ENCODE results near the gene PGAP1.

Gene PGAP1

DNA sequence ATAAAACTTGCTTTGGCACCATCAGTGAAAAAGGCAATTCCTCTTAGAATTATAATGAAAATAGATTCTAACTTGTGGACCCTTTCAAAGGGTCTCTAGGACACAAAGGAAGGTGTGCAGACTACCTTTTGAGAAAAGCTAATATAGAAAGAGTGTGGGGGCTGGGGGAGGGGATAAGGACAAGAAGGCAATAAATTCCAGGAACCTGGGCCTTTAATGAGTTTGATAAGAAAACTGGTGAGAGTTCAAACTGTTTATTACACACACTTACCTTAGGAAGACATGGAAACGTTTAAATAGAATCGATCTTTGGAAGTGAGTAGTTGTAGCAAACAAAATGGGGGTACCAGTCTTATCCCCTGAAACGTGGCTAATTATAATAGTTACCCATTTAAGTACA is 39.6 kb upstream of the PGAP1 start:
- no peak overlapping the region for H3K4me2 ChIP-seq (ENCODE audit: low read depth, low read length, poor library complexity, severe bottlenecking)
- H3K4me3 ChIP-seq (ENCODE audit: insufficient read depth, low read length, poor library complexity, severe bottlenecking) = no peak overlapping the region
- no peaks in the 10 kb centered on the region for H3K79me2 ChIP-seq (ENCODE audit: insufficient read depth, low read length)
- H3K27ac ChIP-seq (ENCODE audit: low read depth, low read length) = no peak overlapping the region
- no peaks in the 10 kb centered on the region for H3K9me2 ChIP-seq (replicated peaks; ENCODE audit: insufficient read depth, low read length)
- no peaks in the 10 kb centered on the region for H3K9me3 ChIP-seq (ENCODE audit: insufficient read depth, low read length)
- TF ChIP-seq, protein P1, sequence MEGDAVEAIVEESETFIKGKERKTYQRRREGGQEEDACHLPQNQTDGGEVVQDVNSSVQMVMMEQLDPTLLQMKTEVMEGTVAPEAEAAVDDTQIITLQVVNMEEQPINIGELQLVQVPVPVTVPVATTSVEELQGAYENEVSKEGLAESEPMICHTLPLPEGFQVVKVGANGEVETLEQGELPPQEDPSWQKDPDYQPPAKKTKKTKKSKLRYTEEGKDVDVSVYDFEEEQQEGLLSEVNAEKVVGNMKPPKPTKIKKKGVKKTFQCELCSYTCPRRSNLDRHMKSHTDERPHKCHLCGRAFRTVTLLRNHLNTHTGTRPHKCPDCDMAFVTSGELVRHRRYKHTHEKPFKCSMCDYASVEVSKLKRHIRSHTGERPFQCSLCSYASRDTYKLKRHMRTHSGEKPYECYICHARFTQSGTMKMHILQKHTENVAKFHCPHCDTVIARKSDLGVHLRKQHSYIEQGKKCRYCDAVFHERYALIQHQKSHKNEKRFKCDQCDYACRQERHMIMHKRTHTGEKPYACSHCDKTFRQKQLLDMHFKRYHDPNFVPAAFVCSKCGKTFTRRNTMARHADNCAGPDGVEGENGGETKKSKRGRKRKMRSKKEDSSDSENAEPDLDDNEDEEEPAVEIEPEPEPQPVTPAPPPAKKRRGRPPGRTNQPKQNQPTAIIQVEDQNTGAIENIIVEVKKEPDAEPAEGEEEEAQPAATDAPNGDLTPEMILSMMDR (IDR thresholded peaks at IDR 0.05; ENCODE audit: insufficient read depth, low read length, poor library complexity, severe bottlenecking) = no peak
- no peak for TF ChIP-seq EZH2phosphoT487 (conservative IDR thresholded peaks at IDR 0.05; ENCODE audit: low read length)
- H2AFZ ChIP-seq (ENCODE audit: low read depth, low read length, severe bottlenecking) = no peak overlapping the region
- H3K9ac ChIP-seq (ENCODE audit: low read length) = no peak overlapping the region
- H3F3A ChIP-seq (ENCODE audit: insufficient read depth) = no peaks in the 10 kb centered on the region
- no peaks in the 10 kb centered on the region for H3K36me3 ChIP-seq (ENCODE audit: low read length)
- H3K27me3 ChIP-seq (ENCODE audit: low read length) = no peaks in the 10 kb centered on the region
- H4K20me1 ChIP-seq (ENCODE audit: low read depth, low read length) = no peaks in the 10 kb centered on the region

DNA sequence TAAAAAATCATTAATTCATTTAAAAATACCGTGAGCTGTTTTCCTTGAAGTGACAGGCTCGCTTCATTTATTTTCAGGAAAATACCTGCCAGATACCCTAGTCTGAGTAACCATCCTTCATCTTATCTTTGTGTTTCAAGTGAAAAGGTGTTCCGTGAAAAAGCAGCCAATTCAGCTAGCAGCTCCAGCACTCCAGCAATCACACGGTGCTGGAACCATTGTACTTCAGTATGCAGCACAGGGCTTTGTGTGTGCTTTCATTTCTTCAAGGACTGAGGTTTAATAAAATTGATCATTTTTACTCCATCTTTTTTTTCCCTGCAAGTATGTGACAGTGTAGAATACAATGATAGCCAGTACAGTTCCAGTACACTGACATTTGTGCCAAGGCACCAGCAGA is 39.1 kb upstream of the PGAP1 start:
- H3K9ac ChIP-seq (ENCODE audit: low read length) = no peak overlapping the region
- no peaks in the 10 kb centered on the region for H3K27me3 ChIP-seq (ENCODE audit: low read length)
- no peak overlapping the region for H3K27ac ChIP-seq (ENCODE audit: low read depth, low read length)
- no peaks in the 10 kb centered on the region for H3K36me3 ChIP-seq (ENCODE audit: low read length)
- no peaks in the 10 kb centered on the region for H3K9me2 ChIP-seq (replicated peaks; ENCODE audit: insufficient read depth, low read length)
- no peaks in the 10 kb centered on the region for H3K79me2 ChIP-seq (ENCODE audit: insufficient read depth, low read length)
- no peak overlapping the region for H2AFZ ChIP-seq (ENCODE audit: low read depth, low read length, severe bottlenecking)
- no peaks in the 10 kb centered on the region for H3F3A ChIP-seq (ENCODE audit: insufficient read depth)
- no peaks in the 10 kb centered on the region for H3K9me3 ChIP-seq (ENCODE audit: insufficient read depth, low read length)
- no peak overlapping the region for H3K4me3 ChIP-seq (ENCODE audit: insufficient read depth, low read length, poor library complexity, severe bottlenecking)
- H4K20me1 ChIP-seq (ENCODE audit: low read depth, low read length) = no peaks in the 10 kb centered on the region
- H3K4me2 ChIP-seq (ENCODE audit: low read depth, low read length, poor library complexity, severe bottlenecking) = no peak overlapping the region
- TF ChIP-seq, protein P1 (IDR thresholded peaks at IDR 0.05; ENCODE audit: insufficient read depth, low read length, poor library complexity, severe bottlenecking) = no peak
- no peak for TF ChIP-seq EZH2phosphoT487 (conservative IDR thresholded peaks at IDR 0.05; ENCODE audit: low read length)

DNA sequence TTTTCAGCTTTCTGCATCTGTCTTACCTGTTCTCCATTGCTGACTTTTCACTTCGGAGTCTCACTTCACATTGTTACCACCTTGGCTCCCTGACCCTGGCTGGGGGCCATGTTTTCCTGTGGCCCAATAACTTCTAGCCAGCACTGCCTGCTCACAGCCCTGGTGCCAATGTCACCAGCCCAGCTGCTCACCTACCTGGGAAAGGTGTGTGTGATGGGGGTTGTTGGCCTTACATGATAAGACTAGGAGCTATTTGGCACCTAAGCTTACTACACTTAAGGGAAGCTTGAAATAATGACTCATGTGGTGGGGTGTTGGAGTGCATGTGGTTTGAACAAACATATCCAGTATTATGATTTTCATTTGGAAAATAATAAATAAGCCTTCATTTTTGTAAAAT is 37.5 kb upstream of the PGAP1 start:
- H3K4me2 ChIP-seq (ENCODE audit: low read depth, low read length, poor library complexity, severe bottlenecking) = no peak overlapping the region
- H3F3A ChIP-seq (ENCODE audit: insufficient read depth) = no peaks in the 10 kb centered on the region
- H3K79me2 ChIP-seq (ENCODE audit: insufficient read depth, low read length) = no peaks in the 10 kb centered on the region
- no peak overlapping the region for H3K4me3 ChIP-seq (ENCODE audit: insufficient read depth, low read length, poor library complexity, severe bottlenecking)
- H3K27me3 ChIP-seq (ENCODE audit: low read length) = no peaks in the 10 kb centered on the region
- H2AFZ ChIP-seq (ENCODE audit: low read depth, low read length, severe bottlenecking) = no peak overlapping the region
- no peak for TF ChIP-seq EZH2phosphoT487 (conservative IDR thresholded peaks at IDR 0.05; ENCODE audit: low read length)
- TF ChIP-seq, protein P1 (IDR thresholded peaks at IDR 0.05; ENCODE audit: insufficient read depth, low read length, poor library complexity, severe bottlenecking) = no peak
- no peak overlapping the region for H3K9ac ChIP-seq (ENCODE audit: low read length)
- H3K9me3 ChIP-seq (ENCODE audit: insufficient read depth, low read length) = no peaks in the 10 kb centered on the region
- no peaks in the 10 kb centered on the region for H4K20me1 ChIP-seq (ENCODE audit: low read depth, low read length)
- no peaks in the 10 kb centered on the region for H3K9me2 ChIP-seq (replicated peaks; ENCODE audit: insufficient read depth, low read length)
- no peak overlapping the region for H3K27ac ChIP-seq (ENCODE audit: low read depth, low read length)
- no peaks in the 10 kb centered on the region for H3K36me3 ChIP-seq (ENCODE audit: low read length)
